Testis (tissue), 3 donors: ENCODE data around the gene GNA12. TPM values are rescaled to one million over a fixed set of nuclear protein-coding genes. Genes with fewer than 3 reads are reported as not detected.
"Not testable (repeated sequence)": the region's sequence is repeated elsewhere in the genome, so short reads cannot be mapped to it uniquely, and the experiment has no call there.

Experiments
- DNase-seq: peaks from one replicate; pipeline ENCODE4 v3.0.0-alpha.2; 2019
- H3K27ac ChIP-seq, 2 donors: fragments of 200-600 bp; sonication (generic); one replicate each; pipeline ENCODE4 v1.5.1; 2019
- H3K27me3 ChIP-seq: fragments of 200-600 bp; sonication (generic); one replicate; pipeline ENCODE4 v1.5.1; 2019
- H3K36me3 ChIP-seq: fragments of 200-600 bp; sonication (generic); one replicate; pipeline ENCODE4 v1.5.1; 2017; ENCODE audit warnings: low read depth; ENCODE audit errors: missing control alignments
- H3K4me1 ChIP-seq: fragments of 200-600 bp; sonication (generic); one replicate; pipeline ENCODE4 v1.5.1; 2019
- H3K4me3 ChIP-seq, 2 donors: fragments of 200-600 bp; sonication (generic); one replicate each; pipeline ENCODE4 v1.5.1; 2017 to 2019
- H3K9me3 ChIP-seq: fragments of 200-600 bp; sonication (generic); one replicate; pipeline ENCODE4 v1.5.1; 2017
- POLR2A ChIP-seq: fragments of 450-650 bp; IDR thresholded peaks from one replicate; pipeline ENCODE4 v1.6.1; 2017; ENCODE audit warnings: antibody characterized with exemption, mild to moderate bottlenecking, moderate library complexity
- WGBS, 2 donors: methylation state at CpG; one replicate each; pipeline ENCODE4 v1.1.5; 2018; 5-methylcytosine and 5-hydroxymethylcytosine counted together
- intact Hi-C: fragments of 100-400 bp; cut with DNase I; formaldehyde crosslinking; loops from one replicate; pipeline ENCODE4 v1.15.1; 2023; ENCODE audit warnings: low total_unique reads
- polyA plus RNA-seq: library from polyadenylated mRNA; stranded (reverse); fragments of 350-450 nt; fragmentation: Illumina TruSeq; extraction: RNeasy Lipid Tissue Mini Kit (QIAGEN cat#74804); gene quantifications from one replicate; pipeline ENCODE4 v1.2.3, GENCODE V29; 2014; ENCODE audit warnings: low read depth, low replicate concordance; ENCODE audit not compliant: insufficient read depth
- total RNA-seq, 2 donors: library from RNA; depleted of rRNA; stranded (reverse); fragments of >200 nt; gene quantifications; one replicate each; pipeline ENCODE4 v1.2.3, GENCODE V29; 2016
- TF ChIP-seq, protein P1 (sequence below), 3 experiments: fragments of 450-650 bp in 2 of 3; fragments of 200-600 bp in 1 of 3; sonication (generic) in 1 of 3; IDR thresholded peaks; one replicate each; pipeline ENCODE4 v1.5.1; 2016 to 2019; ENCODE audit warnings: antibody characterized with exemption in 3 of 3, mild to moderate bottlenecking in 2 of 3, moderate library complexity in 1 of 3

The GNA12 gene
- total and polyA plus RNA-seq, 3 donors from 2014 or later: 50.0 to 69.6 (median 53.2) TPM

- intact Hi-C loops: no loop called here
- no peaks in the 10 kb centered on the region for H3K36me3 ChIP-seq
- TF ChIP-seq POLR2A: no peak
- TF ChIP-seq, protein P1, sequence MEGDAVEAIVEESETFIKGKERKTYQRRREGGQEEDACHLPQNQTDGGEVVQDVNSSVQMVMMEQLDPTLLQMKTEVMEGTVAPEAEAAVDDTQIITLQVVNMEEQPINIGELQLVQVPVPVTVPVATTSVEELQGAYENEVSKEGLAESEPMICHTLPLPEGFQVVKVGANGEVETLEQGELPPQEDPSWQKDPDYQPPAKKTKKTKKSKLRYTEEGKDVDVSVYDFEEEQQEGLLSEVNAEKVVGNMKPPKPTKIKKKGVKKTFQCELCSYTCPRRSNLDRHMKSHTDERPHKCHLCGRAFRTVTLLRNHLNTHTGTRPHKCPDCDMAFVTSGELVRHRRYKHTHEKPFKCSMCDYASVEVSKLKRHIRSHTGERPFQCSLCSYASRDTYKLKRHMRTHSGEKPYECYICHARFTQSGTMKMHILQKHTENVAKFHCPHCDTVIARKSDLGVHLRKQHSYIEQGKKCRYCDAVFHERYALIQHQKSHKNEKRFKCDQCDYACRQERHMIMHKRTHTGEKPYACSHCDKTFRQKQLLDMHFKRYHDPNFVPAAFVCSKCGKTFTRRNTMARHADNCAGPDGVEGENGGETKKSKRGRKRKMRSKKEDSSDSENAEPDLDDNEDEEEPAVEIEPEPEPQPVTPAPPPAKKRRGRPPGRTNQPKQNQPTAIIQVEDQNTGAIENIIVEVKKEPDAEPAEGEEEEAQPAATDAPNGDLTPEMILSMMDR (IDR thresholded peaks at IDR 0.05): peak; percentile 38 to 63 (median 59)
- 56 to 73% methylated on average over 8 to 27 of the region's 27 CpGs for WGBS, 2 donors
- H3K4me1 ChIP-seq: no peaks in the 10 kb centered on the region
- H3K4me3 ChIP-seq: no peak overlapping the region
- DNase-seq: peak; percentile 81
- no peaks in the 10 kb centered on the region for H3K27me3 ChIP-seq
- no peaks in the 10 kb centered on the region for H3K9me3 ChIP-seq
- no peak overlapping the region for H3K27ac ChIP-seq
Observed at GRCh38 chr7:2680792-2681490, 163.2 kb downstream of the GNA12 start.

DNA sequence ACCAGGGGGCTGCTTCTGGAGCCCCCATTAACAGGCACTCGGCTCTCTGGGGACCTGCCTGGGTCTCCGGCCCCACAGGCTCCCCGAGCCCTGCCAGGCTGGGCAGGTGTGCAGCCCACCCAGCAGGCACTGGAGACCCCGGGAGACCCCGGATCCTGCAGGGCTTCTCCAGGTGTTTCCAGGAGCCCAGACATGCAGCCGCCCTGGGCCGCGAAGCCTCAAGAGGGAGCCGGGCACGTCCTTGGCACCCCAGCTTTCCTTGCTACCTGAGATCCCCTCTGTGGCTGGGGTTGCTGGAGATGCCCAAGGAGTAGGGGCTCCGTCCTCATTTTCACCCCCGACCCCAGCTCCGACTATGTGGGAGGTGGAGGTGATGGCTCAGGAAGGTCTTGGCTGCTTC lies 163.9 kb downstream of the GNA12 start:
- TF ChIP-seq, protein P1 (IDR thresholded peaks at IDR 0.05): no peak
- no peak for TF ChIP-seq POLR2A
- WGBS, 2 donors: 91% methylated on average over 12 of the region's 13 CpGs; no CpG with 5 or more reads in 1 of the 2 donors
- intact Hi-C loops: no loop called here

DNA sequence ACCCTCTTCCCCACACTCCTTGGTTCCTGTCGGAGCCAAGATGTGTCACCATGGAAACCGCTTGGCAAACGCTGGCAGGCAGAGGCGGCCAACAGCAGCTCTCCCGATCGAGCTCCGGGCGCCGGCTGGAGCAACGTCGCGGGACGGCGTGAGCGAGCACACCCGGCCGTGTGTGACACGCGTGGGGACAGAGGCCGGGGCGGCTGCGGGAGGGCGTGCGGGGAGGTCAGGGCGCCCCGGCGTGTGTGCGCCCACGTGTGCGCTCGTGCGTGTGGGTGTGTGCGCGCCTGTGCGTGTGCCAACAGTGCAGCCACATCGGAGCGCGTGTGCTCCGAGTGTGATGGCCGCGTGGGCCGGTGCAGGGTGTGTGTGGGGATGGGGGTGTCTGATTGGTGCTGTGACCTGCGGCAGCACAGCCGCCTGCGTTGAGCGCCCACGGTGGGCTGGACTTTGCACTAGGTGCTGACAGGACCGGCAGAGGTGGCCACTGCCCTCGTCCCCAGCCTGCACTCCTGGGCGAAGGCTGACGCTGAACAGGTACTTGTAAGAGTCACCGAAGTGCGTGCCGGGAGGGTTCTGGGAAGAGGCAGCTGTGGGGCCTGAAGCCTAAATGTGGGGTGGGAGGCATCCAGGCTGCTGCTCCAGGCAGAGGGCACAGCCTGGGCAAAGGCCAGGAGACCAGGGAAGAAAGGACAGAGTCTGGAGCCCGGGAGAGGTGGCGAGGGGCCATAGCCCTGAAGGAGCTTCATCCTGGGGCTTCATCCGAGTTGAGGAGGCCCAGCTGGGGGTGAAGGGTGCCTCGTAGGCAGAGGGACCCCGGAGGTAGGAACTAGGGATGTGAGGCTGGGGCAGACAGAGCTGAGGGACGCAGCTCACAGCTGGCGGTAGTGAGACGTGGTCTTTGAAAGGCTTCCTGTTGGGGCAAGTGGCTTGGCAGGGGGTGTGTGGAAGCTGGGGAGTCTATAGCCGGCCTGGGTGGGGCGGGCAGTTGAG lies 164.7 kb downstream of the GNA12 start:
- H3K27ac ChIP-seq, H3K4me1 ChIP-seq, intact Hi-C loops, H3K4me3 ChIP-seq, H3K27me3 ChIP-seq, DNase-seq, H3K36me3 ChIP-seq, H3K9me3 ChIP-seq: not testable (repeated sequence)
- WGBS, 2 donors: 83 to 97% methylated on average over 10 to 61 of the region's 64 CpGs

More for the DNA sequence above, 163.9 kb downstream of the GNA12 start:
- Histone ChIP-seq H3K36me3 (no peaks in the 10 kb centered on the region), H3K4me1 (no peaks in the 10 kb centered on the region), H3K27me3 (no peaks in the 10 kb centered on the region), H3K4me3 (no peak overlapping the region), H3K27ac (no peak overlapping the region), H3K9me3 (no peaks in the 10 kb centered on the region)
- DNase-seq: no peak

- H3K27me3 ChIP-seq, H3K9me3 ChIP-seq, H3K27ac ChIP-seq, DNase-seq, H3K4me3 ChIP-seq, H3K4me1 ChIP-seq, H3K36me3 ChIP-seq, intact Hi-C loops: not testable (repeated sequence)
- 89 to 90% methylated on average over 8 to 14 of the region's 15 CpGs for WGBS, 2 donors
Observed at GRCh38 chr7:2678454-2678853, 165.7 kb downstream of the GNA12 start.

Other genes starting within 250 kb of the GNA12 start
- gene TTYH3, start 212.3 kb downstream of the GNA12 start, total RNA-seq: 10 to 100 TPM; 59.5 to 69.9 TPM
- 35.6 TPM for gene TTYH3, start 212.3 kb downstream of the GNA12 start, polyA plus RNA-seq
- 1 to 10 TPM; 1.1 to 2.7 TPM for gene AMZ1, start 156.1 kb downstream of the GNA12 start, total RNA-seq
- gene AMZ1, start 156.1 kb downstream of the GNA12 start, polyA plus RNA-seq: 3.2 TPM
- gene CARD11, start 199.6 kb upstream of the GNA12 start, total RNA-seq: 1 to 10 TPM; 2.9 to 3.9 TPM
- 3.2 TPM for gene CARD11, start 199.6 kb upstream of the GNA12 start, polyA plus RNA-seq